Thyroid gland (tissue), 4 donors: ENCODE measurements around the gene CD3E. TPM values are rescaled to one million over a fixed set of nuclear protein-coding genes. Genes with fewer than 3 reads are reported as not detected.

ENCODE experiments used
- DNase-seq, 2 donors: peaks; one replicate each; pipeline ENCODE4 v3.0.0-alpha.2; 2019
- H3K27ac ChIP-seq, 3 donors: fragments of 200-600 bp; sonication (generic); 1 replicate in 2 of 3; 2 replicates in 1 of 3; pipeline ENCODE4 v1.5.1; 2016 to 2019; ENCODE audit warnings: mild to moderate bottlenecking in 1 of 3, moderate library complexity in 1 of 3
- H3K27me3 ChIP-seq: fragments of 200-600 bp; sonication (generic); one replicate; pipeline ENCODE4 v1.5.1; 2019
- H3K36me3 ChIP-seq, 2 donors: fragments of 200-600 bp; sonication (generic); one replicate each; pipeline ENCODE4 v1.5.1; 2016 to 2019
- H3K4me1 ChIP-seq, 2 donors: fragments of 200-600 bp; sonication (generic); one replicate each; pipeline ENCODE4 v1.5.1; 2017 to 2019
- H3K4me3 ChIP-seq, 3 donors: fragments of 200-600 bp; sonication (generic); replicated peaks in 1 of 3; 1 replicate in 2 of 3; 2 replicates in 1 of 3; pipeline ENCODE4 v1.5.1; 2016; ENCODE audit warnings: mild to moderate bottlenecking in 1 of 3
- H3K9me3 ChIP-seq: fragments of 200-600 bp; sonication (generic); one replicate; pipeline ENCODE4 v1.5.1; 2017
- POLR2A ChIP-seq, 2 donors: fragments of 450-650 bp; IDR thresholded peaks; one replicate each; pipeline ENCODE4 v1.6.1; 2017; ENCODE audit warnings: antibody characterized with exemption in 2 of 2, mild to moderate bottlenecking in 2 of 2, moderate library complexity in 1 of 2
- WGBS, 2 donors: methylation state at CpG; one replicate each; pipeline ENCODE4 v1.1.5; 2017; 5-methylcytosine and 5-hydroxymethylcytosine counted together
- intact Hi-C: fragments of 100-400 bp; cut with DNase I; formaldehyde crosslinking; loops from one replicate; pipeline ENCODE4 v1.15.1; 2023
- total RNA-seq, 4 donors: library from RNA; depleted of rRNA; stranded (reverse); fragments of >200 nt; gene quantifications; one replicate each; pipeline ENCODE4 v1.2.3, GENCODE V29; 2016
- TF ChIP-seq, protein P1 (sequence below), 6 experiments: fragments of 200-600 bp in 3 of 6; fragments of 450-650 bp in 3 of 6; sonication (generic) in 3 of 6; IDR thresholded peaks; one replicate each; pipeline ENCODE4 v1.5.1; 2016 to 2019; ENCODE audit warnings: antibody characterized with exemption in 6 of 6, mild to moderate bottlenecking in 2 of 6, inconsistent platforms in 1 of 6, moderate library complexity in 1 of 6

The CD3E gene
- total RNA-seq, 4 donors from 2014 or later, result 3.0 to 4.3 (median 3.3) TPM

DNA sequence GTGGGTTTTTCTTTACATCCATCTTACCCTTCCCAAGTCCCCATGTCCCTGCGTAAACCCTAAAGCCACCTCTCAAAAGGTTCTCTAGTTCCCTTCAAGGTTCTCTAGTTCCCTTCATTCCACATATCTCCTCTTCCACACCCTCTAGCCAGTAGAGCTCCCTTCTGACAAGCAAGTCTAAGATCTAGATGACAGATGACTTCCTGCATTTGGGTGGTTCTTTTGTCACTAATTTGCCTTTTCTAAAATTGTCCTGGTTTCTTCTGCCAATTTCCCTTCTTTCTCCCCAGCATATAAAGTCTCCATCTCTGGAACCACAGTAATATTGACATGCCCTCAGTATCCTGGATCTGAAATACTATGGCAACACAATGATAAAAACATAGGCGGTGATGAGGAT lies 7.8 kb downstream of the CD3E start:
- 95% methylated on average over 2 of the region's 2 CpGs for WGBS, 2 donors
- H3K27me3 ChIP-seq, result peaks cover 4% of the 10 kb centered on the region

GRCh38 chr11:118313242-118313641 lies 8.7 kb downstream of the CD3E start:
- TF ChIP-seq, protein P1, sequence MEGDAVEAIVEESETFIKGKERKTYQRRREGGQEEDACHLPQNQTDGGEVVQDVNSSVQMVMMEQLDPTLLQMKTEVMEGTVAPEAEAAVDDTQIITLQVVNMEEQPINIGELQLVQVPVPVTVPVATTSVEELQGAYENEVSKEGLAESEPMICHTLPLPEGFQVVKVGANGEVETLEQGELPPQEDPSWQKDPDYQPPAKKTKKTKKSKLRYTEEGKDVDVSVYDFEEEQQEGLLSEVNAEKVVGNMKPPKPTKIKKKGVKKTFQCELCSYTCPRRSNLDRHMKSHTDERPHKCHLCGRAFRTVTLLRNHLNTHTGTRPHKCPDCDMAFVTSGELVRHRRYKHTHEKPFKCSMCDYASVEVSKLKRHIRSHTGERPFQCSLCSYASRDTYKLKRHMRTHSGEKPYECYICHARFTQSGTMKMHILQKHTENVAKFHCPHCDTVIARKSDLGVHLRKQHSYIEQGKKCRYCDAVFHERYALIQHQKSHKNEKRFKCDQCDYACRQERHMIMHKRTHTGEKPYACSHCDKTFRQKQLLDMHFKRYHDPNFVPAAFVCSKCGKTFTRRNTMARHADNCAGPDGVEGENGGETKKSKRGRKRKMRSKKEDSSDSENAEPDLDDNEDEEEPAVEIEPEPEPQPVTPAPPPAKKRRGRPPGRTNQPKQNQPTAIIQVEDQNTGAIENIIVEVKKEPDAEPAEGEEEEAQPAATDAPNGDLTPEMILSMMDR (IDR thresholded peaks at IDR 0.05), result no peak
- no peak for TF ChIP-seq POLR2A (IDR thresholded peaks at IDR 0.05)
- Histone ChIP-seq H3K27ac (no peak overlapping the region), H3K36me3 (no peaks in the 10 kb centered on the region), H3K4me1 (peaks cover 0 to 5% of the 10 kb centered on the region in 2 donors), H3K27me3 (peaks cover 4% of the 10 kb centered on the region), H3K4me3 (no peak overlapping the region), H3K9me3 (no peaks in the 10 kb centered on the region)
- no peak for DNase-seq
- intact Hi-C loops, result no loop called here
- 45 to 50% methylated on average over 4 of the region's 4 CpGs for WGBS, 2 donors

More for the DNA sequence above, 7.8 kb downstream of the CD3E start:
- no peaks in the 10 kb centered on the region for H3K36me3 ChIP-seq
- TF ChIP-seq, protein P1 (IDR thresholded peaks at IDR 0.05), result no peak
- no peak for TF ChIP-seq POLR2A (IDR thresholded peaks at IDR 0.05)
- H3K4me3 ChIP-seq, result no peak overlapping the region
- H3K4me1 ChIP-seq, result peaks cover 0 to 5% of the 10 kb centered on the region in 2 donors
- no peak overlapping the region for H3K27ac ChIP-seq
- no peaks in the 10 kb centered on the region for H3K9me3 ChIP-seq
- intact Hi-C loops, result no loop called here
- DNase-seq, result no peak

GRCh38 chr11:118314988-118315411 lies 10.5 kb downstream of the CD3E start:
- no peak for DNase-seq
- peaks cover 0 to 14% of the 10 kb centered on the region in 2 donors for H3K4me1 ChIP-seq
- H3K9me3 ChIP-seq, result no peaks in the 10 kb centered on the region
- WGBS, 2 donors, result 21 to 48% methylated on average over 7 of the region's 7 CpGs
- intact Hi-C loops, result no loop called here
- no peaks in the 10 kb centered on the region for H3K36me3 ChIP-seq
- peaks cover 4% of the 10 kb centered on the region for H3K27me3 ChIP-seq
- no peak overlapping the region for H3K4me3 ChIP-seq
- no peak overlapping the region for H3K27ac ChIP-seq
- TF ChIP-seq, protein P1 (IDR thresholded peaks at IDR 0.05), result no peak
- TF ChIP-seq POLR2A (IDR thresholded peaks at IDR 0.05), result no peak

- 76 to 77% methylated on average over 4 of the region's 4 CpGs for WGBS, 2 donors
- no peak overlapping the region for H3K27ac ChIP-seq
- no peaks in the 10 kb centered on the region for H3K36me3 ChIP-seq
- peaks cover under 1% of the 10 kb centered on the region for H3K27me3 ChIP-seq
- H3K9me3 ChIP-seq, result no peaks in the 10 kb centered on the region
- no peak overlapping the region for H3K4me3 ChIP-seq
- TF ChIP-seq, protein P1 (IDR thresholded peaks at IDR 0.05), result no peak
- TF ChIP-seq POLR2A (IDR thresholded peaks at IDR 0.05), result no peak
- no peak for DNase-seq
- peaks cover 0 to 25% of the 10 kb centered on the region in 2 donors for H3K4me1 ChIP-seq
- intact Hi-C loops, result no loop called here
Measured at GRCh38 chr11:118318124-118318523, 13.6 kb downstream of the CD3E start.

- Histone ChIP-seq H3K36me3 (no peaks in the 10 kb centered on the region), H3K9me3 (no peaks in the 10 kb centered on the region), H3K4me1 (peaks cover 0 to 25% of the 10 kb centered on the region in 2 donors), H3K27ac (no peak overlapping the region), H3K27me3 (no peaks in the 10 kb centered on the region), H3K4me3 (no peak overlapping the region)
- TF ChIP-seq, protein P1 (IDR thresholded peaks at IDR 0.05), result no peak
- no peak for TF ChIP-seq POLR2A (IDR thresholded peaks at IDR 0.05)
- no peak for DNase-seq
- intact Hi-C loops, result no loop called here
- WGBS, 2 donors, result 89 to 93% methylated on average over 11 of the region's 11 CpGs
Measured at GRCh38 chr11:118318581-118319336, 14.2 kb downstream of the CD3E start.
